Measurements from ENCODE around the gene VDR. TPM values are rescaled to one million over a fixed set of nuclear protein-coding genes. Genes with fewer than 3 reads are reported as not detected.
"Not testable (repeated sequence)": the region's sequence is repeated elsewhere in the genome, so short reads cannot be mapped to it uniquely, and the experiment has no call there.

The VDR gene
- total RNA-seq, 1 experiment from 2014 or later: 15.4 TPM

DNA sequence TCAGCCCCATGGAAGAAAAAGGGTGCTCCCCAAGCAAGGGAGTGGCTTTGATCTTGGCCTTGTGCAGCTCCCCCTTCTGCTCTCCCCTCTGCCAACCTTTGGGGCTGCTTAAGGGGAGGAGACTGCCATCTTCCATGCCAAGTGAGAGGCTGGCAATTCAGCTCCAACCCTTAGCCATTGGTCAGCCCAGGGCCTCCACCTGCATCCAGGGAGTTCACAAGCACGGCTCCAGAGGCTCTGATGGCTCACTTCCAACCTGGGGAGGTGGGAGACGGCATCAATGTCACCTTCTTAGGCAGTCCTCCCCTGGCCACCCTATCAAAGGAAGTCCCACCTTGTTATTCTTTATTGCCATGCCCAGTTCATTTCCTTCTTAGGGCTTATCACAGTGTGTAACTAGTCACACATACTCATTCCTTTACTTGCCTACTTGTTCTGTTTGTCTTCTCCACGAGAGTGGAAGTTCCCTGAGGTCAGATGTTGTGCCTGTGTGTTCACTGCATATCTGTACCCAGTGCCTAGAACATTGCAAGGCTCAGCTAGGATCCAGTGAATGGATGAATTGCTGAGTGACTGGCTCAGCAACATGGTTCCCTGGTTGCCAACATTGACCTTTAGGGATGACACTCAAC lies 90.1 kb downstream of the VDR start:
- DNase-seq (ENCODE audit: low spot score): no peak

DNA sequence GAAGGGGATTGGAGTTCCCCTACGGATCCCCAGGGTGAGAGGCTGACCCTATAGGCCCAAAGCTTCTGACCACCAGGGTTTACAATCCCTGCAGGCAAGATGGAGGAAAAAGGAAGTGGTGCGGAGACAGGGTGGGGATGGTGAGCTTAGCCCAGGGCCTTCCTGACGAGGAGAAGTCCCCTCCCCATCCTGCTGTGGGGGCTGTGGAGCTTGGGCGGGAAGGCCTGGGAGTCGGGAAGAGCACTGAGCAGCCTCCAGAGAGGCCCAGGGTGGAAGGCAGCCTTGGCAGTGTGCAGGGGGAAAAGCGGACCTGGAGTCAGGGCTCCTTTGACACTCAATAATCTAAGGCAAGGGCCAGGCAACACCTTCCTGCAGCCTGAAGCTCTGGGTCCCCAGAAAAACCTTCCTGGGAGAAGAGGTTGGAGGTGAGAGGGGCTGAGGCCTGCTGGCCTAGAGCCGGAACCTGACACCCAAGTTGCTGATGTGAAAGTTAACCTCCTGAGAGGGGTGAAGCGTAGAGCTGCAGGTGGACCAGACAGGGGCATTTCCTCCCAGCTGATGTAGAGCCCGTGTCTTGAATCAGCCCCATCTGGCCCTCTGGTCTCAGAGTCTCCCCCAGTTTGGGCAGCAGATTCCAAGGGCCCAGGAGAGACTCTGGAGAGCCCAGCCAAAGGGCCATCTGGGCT lies 91.1 kb downstream of the VDR start:
- DNase-seq (ENCODE audit: low spot score): peak; percentile 43

DNA sequence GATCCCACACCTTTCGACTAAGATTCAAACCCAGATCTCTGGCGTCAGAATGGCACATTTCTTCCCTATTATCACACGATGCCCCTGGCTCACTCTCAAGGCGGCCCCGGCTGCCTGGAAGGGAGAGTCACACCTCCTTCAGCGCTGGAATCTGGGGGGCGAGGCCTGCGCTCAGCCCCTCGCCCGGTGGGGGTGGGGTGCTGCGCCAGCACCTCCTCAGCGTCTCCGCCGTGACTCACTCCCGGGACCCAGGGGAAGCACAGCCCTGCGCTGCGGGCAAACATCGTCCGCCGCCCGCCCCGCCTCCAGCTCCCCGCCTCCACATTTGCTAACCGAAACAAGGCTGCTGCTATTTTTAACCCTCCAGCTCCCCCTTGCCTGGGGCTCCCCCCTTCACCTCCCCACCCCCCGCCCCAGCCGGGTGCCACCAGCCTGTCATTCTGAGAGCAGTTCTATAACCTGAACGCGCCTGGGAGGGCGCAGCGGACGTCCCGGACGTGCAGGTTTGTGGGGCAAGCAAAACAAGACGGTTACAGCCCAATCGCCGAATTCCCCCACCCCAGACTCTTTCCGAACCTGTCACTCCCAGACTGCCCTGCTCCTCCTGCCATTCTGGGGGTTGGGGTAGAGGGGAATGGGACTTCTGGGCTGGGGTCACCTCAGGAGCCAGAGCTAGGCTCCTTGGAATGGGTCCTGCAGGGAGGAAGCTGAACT lies 91.8 kb downstream of the VDR start:
- peak; percentile 71 for DNase-seq (ENCODE audit: low spot score)

DNA sequence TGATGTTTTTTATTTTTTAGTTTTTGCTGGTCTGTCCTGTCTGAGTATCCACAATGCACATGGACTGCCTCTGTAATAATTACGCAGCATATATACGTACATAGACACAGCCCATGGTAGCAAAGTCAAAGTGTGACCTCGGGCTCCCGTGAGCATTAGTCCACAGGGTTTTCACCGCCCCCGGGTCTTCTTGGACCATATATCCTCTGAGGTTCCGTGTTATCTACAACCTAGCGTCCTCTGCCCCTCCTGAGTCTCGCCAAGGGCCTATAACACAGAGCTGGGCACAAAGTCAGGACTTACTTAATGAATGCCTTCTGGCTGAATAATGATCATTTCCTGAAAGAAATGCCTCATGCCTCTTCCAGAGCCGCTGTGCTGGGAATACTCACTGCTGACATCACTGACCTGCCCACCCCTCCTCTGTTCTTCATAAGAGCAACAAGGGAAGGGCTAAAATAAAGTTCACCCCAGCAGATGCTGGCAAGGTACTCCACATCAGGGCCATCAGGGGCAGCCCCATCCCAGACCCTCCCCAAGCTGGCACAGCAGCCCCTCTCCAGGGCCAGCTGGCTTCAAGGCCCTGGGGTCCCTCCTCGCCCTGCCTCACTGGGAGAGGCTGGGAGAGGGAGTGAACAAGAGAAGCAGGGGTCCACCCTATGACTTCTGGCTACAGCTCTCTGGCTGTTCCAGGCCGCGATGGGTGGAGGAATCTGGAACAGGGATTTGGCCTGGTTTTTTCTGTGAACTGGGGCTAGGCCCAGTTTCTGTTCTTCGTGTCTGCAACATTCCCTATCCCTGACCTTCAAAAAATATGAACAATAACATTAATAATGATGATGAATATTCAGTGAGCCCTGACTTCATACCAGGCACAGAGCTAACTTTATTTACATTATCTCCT lies 93.0 kb downstream of the VDR start:
- DNase-seq (ENCODE audit: low spot score): no peak

DNA sequence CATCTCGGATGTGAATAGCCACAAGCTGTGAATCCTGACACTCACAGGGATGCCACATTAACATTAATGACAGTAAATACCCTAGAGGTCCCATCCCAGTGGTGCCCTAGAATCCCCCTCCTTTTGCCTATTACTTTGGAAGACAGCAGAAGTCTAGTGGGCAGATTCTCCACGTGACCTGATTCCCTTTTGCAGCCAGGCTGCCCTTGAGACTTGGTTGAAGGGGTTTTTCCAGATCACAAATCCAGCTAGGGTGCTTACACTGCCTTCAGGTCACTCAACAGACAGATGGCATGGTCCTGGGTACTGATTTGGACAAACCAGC lies 93.8 kb downstream of the VDR start:
- DNase-seq (ENCODE audit: low spot score): no peak

DNA sequence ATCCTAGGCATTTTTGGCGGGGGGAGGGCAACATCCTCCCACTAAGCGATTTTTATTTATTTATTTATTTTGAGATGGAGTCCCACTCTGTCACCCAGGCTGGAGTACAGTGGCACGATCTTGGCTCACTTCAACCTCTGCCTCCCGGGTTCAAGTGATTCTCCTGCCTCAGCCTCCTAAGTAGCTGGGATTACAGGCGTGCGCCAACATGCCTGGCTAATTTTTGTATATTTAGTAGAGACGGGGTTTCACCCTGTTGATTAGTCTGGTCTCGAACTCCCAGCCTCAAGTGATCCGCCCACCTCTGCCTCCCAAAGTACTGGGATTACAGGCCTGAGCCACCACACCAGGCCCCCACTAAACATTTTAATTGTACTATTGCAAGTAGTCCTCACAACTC lies 95.3 kb downstream of the VDR start:
- not testable (repeated sequence) for DNase-seq (ENCODE audit: low spot score)

DNA sequence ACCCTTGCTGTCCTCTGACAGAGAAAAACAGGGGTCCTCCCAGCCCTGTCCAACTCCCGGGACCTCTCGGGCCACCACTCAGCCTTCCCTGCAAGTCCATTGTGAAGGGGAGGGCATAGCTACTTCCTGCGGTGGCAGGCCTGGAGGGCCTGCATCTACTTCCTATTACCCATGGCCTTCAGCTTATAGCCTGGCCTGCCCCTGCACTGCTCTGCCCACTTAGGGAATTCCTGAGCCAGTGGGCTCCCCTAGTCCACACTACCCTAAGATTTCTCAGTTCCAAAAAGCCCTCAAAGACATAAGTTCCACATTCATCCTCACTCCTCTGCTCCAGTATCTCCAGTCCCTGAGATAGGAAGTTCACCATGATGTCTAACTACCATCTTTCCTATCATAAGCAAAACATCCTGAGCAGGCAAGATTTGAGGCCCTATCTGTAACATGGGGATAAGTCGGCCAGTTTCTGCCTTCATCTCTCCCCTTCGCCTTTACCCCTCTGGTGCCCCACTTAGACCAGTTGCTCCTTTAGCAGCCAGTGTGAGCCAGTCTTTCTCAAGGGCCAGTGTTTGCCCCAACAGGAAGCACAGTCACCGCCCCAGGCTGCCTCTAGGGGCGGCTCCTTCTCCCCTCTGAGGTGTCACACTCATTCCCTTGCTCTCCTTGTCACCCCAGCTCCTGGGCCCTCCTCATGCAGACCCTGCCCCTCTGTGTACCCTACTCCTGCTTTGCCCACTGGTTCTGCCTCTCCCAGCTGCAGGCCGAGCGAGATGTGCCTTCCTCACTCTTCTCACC lies 96.0 kb downstream of the VDR start:
- DNase-seq (ENCODE audit: low spot score): peak; percentile 53

DNA sequence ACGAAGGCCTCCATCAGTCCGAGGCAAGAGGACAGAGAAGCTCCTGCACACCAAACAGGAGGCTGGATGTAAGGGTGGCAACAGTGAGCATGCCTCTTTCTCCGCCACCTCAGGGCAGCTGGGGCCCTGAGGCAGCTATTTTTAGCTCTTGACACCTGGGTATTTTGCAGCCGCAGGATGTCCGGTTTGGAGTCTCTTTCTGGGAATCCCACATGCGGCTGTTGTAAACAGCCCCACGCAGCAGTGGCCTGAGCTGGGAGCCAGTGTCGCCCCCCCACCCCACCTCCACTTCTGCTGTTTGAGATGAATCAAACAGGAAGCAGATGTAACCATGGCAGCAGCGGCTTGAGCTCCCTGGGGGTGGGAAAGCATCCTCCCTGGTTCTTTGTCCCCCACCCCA lies 96.7 kb downstream of the VDR start:
- DNase-seq (ENCODE audit: low spot score): no peak

DNA sequence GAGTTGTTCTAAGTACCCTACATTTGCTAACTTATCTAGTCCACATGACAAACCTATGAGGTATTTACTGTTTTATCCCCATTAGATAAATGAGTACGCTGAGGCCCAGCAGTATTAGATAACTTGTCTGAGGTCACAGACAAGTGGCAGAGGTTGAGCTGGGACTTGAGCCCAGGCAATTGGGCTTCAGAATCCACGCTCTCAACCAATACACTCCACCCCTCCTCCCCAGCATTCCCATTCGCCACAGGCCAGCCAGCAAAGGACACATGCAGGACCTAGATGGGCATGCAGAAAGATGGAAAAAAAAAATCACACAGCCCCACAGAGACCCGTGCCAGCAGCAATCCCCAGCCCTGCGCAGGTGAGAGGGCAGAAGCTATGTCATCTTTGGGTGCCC lies 97.5 kb downstream of the VDR start:
- no peak for DNase-seq (ENCODE audit: low spot score)

DNA sequence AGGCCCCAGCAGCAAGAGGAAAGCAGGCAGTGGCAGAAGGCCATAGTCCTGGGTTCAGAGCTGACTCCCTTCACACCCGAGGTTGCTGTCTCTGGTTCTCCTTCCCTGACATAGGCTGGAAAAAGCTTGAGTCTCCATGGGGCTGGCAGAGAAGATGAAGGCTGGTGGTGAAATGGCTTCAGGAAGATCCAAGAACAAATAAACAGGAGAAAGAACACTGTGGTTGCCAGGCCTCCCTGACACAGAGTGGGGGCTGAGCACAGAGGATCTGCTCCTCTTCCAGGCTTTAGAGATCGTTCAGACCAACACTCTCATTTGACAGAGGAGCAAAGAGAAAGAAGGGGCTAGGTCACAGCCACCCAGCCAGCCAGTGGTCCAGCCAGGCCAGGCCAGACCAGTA lies 99.4 kb downstream of the VDR start:
- no peak for DNase-seq (ENCODE audit: low spot score)

DNA sequence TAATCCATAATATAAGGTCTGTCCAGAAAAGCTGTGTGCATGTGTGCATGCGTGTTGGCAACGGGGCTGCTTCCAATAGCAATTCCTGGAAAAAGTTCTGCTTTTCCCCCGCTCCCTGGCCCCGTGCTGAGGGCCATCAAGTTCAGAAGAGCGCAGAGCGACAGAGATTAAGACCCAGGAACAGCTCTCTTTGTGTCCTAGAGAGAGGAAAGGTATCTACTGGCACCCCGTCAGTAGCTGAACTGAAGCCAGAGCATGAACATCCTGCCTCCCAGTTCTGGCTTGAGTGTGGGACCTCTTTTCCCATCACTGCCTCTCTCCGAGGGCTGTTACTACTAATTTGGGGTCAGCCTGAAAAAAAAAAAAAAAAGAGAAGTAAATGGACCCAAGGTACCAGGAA lies 100.6 kb downstream of the VDR start:
- DNase-seq (ENCODE audit: low spot score): no peak

DNA sequence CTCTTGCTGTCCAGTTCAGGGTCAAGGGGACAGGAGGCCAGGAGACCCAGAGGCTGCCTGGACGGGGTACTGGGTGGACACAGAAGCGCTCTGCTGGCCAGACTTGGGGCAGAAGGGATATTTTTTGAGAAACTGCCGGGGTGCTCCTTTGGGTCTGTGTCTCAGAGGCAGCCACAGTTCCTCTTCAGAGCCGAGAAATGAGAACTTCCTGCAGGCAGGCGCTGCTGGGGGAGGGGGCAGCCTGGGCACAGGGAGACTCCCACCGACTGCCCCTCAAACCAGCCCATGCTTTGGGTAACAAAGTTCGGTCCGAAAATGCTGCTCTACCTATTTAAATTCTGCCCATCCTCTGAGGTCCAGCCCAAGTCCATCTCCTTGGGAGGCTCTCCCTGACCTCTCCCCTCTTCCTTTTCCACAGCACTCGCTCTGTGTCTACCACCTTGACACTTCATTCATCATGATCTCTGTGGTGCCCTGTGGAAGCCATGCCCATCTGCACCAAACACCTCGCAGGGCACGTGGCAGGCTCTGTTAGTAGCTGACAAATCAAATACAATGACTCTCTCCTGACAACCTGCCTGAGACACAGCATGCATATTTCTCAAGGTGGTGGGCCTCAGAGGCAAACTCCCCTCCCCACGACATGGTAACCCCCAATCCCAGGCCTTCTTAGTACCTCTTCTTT lies 101.5 kb downstream of the VDR start:
- no peak for DNase-seq (ENCODE audit: low spot score)

DNA sequence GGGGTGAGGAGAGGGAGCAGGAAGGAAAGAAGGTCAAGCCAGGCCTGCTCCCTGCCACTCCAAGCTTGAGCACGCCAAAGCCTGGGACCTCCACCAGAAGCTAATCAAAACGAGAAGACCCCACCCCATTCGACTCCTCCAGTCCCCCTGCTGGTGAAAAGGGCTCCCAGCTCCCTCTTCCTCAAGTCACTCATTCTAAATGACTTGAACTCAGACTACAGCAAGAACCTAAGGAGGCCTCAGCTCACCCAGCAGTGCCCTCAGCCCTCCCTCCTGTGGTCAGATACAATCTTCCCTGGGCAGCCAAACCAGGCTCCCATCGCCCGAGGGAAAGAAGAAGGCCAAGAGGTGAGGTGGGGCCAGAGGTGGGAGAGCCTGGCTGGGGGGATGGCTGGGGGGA lies 102.5 kb downstream of the VDR start:
- no peak for DNase-seq (ENCODE audit: low spot score)

DNA sequence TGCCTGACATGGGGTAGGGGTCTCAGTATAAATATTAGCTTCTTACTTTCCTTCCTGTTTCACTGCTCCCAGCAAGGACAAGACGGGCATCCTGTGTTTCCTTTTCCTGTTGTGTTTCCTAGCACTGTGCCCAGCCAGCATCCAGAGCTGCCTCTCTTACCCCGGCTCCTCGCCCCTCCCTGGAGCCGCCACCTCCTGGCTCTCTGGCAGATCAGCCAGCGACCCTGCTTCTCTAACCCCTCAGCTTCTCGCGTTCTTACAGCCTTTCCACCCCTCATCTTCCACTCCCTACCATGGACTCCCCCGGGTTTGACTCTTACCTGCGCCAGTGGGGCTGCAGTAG lies 102.9 kb downstream of the VDR start:
- no peak for DNase-seq (ENCODE audit: low spot score)

DNA sequence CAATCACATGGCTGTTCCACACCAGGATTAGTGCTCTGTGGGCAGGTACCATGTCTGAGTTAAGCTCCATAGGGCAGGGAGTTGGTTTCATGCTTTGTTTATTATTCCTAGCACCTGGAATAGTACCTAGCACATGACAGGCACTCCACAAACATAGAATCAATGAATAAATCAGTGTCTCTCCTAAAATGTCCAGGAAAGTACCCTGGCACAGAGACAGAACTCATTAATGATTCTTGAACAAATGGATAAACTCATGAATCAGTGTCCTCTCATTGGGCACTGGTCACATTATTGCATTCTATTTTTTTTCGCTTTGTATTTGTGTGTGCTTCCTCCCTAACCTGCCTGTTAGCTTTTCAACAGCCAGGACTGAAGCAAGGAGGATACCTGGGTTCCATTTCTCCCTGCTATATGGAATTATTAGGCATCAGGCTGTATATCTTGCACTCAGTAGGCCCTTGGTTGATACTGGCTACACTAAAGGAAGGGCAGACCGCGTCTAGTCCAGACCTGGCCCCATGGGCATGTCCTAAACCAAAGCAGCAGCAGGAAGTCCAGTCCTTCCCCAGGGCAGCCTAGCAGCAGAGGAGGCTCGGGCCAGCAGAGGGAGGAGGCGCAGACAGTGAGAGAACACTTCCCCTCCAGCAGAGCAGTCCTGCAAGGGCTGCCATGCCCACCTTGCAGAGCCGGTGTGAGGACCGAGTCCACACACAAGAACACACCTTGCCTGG lies 103.5 kb downstream of the VDR start:
- DNase-seq (ENCODE audit: low spot score): no peak

DNA sequence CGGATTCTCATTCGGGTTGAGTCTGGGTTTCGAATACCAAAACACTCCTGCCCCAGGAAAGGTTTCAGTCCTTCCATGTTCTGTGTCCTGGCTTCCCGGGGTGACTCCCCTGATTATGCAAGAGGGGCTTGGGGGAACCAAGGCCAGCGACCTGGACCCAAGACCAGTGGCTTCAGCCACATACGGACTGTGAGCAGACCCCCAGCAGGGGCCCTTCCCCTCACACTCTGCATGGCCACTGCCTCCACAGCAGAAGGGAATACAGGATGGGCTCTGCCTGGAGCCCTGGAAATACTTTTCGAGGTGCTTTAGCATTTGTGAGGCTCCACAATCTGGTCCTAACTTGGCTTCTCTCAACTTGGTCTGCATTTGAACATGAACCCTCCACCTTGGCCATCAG lies 104.2 kb downstream of the VDR start:
- DNase-seq (ENCODE audit: low spot score): no peak

DNA sequence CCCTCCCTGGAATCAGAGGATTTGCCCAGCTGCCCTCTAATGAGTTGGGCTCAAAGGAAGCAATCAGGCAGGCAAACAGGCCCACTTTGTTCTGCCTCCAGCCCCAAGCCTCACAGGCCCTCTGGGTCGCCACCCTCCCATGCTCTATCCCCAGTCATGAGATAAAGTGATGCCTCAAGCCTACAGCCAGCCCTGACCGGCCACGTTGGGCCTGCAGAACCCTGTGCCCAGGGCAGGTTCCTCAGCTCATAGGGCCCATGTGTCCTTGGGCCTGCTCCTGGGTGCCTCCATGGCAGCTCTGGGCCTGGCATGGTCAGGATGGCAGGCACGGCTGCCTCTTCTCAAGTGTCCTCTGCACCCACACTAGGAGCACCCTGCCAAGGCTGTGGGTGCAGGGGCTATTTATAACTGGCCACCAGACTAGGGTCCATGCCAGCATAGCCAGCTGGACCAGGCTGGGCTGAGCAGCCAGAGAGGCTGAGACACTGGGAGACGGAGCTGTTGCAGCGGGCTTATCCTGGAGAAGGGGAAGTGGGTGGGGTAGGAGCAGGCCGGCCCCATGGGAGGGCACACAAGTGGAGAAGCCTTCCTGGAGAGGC lies 105.3 kb downstream of the VDR start:
- no peak for DNase-seq (ENCODE audit: low spot score)

DNA sequence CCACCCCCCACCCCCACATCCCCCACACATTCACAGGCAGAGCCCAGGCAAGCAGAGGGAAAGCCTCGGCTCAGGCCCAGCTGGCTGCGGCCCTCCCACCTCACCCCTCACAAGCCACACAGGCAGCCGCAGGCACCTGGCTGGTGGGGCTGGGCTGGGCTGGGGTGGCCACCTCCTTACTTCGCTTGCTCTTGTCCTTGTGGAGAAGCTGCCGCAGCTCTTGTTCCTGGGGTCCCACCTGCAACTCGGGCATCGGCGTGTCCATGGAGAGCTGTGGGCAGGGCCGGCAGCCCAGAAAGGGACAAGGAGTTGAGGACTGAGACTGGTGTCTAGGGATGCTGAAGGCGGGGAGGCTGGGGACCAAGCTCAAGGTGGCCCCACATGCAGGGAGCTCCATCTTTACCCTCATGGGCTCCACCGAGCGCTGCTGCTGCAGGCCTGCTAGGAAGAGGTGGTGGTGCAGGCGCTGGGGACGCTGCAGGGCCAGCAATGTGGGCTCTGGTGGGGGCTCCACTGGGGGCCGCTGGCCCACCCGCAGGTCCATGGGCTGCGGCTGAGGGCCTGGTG lies 106.3 kb downstream of the VDR start:
- DNase-seq (ENCODE audit: low spot score): no peak

DNA sequence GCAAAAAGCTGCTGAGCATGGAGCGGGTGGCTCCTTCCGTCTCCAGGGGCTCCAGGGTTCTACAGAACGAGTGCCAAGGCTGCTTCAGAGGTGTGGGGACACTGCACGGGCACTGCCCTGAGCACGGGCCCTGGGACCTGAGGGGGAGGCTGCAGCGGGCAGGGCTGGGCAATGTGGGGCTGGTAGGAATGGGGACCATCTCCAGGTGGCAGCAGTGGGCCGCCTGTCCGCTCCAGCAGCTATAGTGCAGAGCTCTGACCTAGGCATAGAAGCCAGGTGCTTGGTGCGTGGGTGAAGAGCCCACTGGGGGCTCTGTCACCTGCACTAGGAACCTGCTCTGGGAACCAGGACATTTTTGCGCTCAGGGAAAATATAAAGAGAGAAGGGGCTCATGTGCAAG lies 107.4 kb downstream of the VDR start:
- no peak for DNase-seq (ENCODE audit: low spot score)
